ENCODE measurements around the gene TCF7L1.

GRCh38 chr2:85222792-85223191, 89.6 kb downstream of the TCF7L1 start:
- TF ChIP-seq FOXM1 (IDR thresholded peaks at IDR 0.05; ENCODE audit: borderline replicate concordance, low read depth) (no peak), EP300 (IDR thresholded peaks at IDR 0.05; ENCODE audit: borderline replicate concordance) (no peak), CREB1 (IDR thresholded peaks at IDR 0.05; ENCODE audit: low read depth) (no peak), YY1 (IDR thresholded peaks at IDR 0.05; ENCODE audit: low read depth) (no peak), TAF1 (IDR thresholded peaks at IDR 0.05; ENCODE audit: low read depth) (no peak), TCF12 (IDR thresholded peaks at IDR 0.05; ENCODE audit: low read depth) (no peak), ZBTB7A (IDR thresholded peaks at IDR 0.05; ENCODE audit: low read depth) (no peak), CEBPB (IDR thresholded peaks at IDR 0.05) (peak; percentile 53; the same call in 1 of the 2 replicates)
